Measurements from ENCODE around the gene NCKAP1. TPM values are rescaled to one million over a fixed set of nuclear protein-coding genes. Genes with fewer than 3 reads are reported as not detected.

Gene NCKAP1
- total RNA-seq, 2 donors from 2014 or later = 81.7 to 116 TPM

- Histone ChIP-seq H3K27me3 (replicated peaks; ENCODE audit: insufficient read depth) (no peaks in the 10 kb centered on the region), H3K9me3 (no peaks in the 10 kb centered on the region), H3K4me3 (no peak overlapping the region), H3K36me3 (no peaks in the 10 kb centered on the region), H3K27ac (no peak overlapping the region), H3K4me1 (replicated peaks) (no peaks in the 10 kb centered on the region)
- TF ChIP-seq POLR2A (IDR thresholded peaks at IDR 0.05) (no peak), CTCF (IDR thresholded peaks at IDR 0.05) (no peak), POLR2AphosphoS5 (IDR thresholded peaks at IDR 0.05) (no peak)
- intact Hi-C loops (cut with DNase I) = no loop called here
- WGBS = 88% methylated on average over 1 of the region's 1 CpG
- DNase-seq (ENCODE audit: low spot score) = no peak
Measured at GRCh38 chr2:182918961-182919652, 119.2 kb downstream of the NCKAP1 start.

GRCh38 chr2:182917924-182918323, 120.3 kb downstream of the NCKAP1 start:
- Histone ChIP-seq H3K27ac (no peak overlapping the region), H3K27me3 (replicated peaks; ENCODE audit: insufficient read depth) (no peaks in the 10 kb centered on the region), H3K4me1 (replicated peaks) (no peaks in the 10 kb centered on the region), H3K9me3 (no peaks in the 10 kb centered on the region), H3K4me3 (no peak overlapping the region), H3K36me3 (no peaks in the 10 kb centered on the region)
- DNase-seq (ENCODE audit: low spot score) = no peak
- TF ChIP-seq POLR2A (IDR thresholded peaks at IDR 0.05) = no peak
- TF ChIP-seq POLR2AphosphoS5 (IDR thresholded peaks at IDR 0.05) = no peak
- no peak for TF ChIP-seq CTCF (IDR thresholded peaks at IDR 0.05)
- intact Hi-C loops (cut with DNase I) = no loop called here

GRCh38 chr2:182916417-182916816, 121.8 kb downstream of the NCKAP1 start:
- Histone ChIP-seq H3K27ac (no peak overlapping the region), H3K9me3 (no peaks in the 10 kb centered on the region), H3K4me3 (no peak overlapping the region), H3K27me3 (replicated peaks; ENCODE audit: insufficient read depth) (no peaks in the 10 kb centered on the region), H3K36me3 (no peaks in the 10 kb centered on the region), H3K4me1 (replicated peaks) (no peaks in the 10 kb centered on the region)
- intact Hi-C loops (cut with DNase I) = no loop called here
- TF ChIP-seq CTCF (IDR thresholded peaks at IDR 0.05) (no peak), POLR2A (IDR thresholded peaks at IDR 0.05) (no peak), POLR2AphosphoS5 (IDR thresholded peaks at IDR 0.05) (peak; percentile 34)
- DNase-seq (ENCODE audit: low spot score) = no peak
- 75% methylated on average over 2 of the region's 2 CpGs for WGBS

GRCh38 chr2:182915369-182916326, 122.6 kb downstream of the NCKAP1 start:
- H3K27ac ChIP-seq = no peak overlapping the region
- intact Hi-C loops (cut with DNase I) = no loop called here
- no peaks in the 10 kb centered on the region for H3K36me3 ChIP-seq
- no peak for DNase-seq (ENCODE audit: low spot score)
- H3K27me3 ChIP-seq (replicated peaks; ENCODE audit: insufficient read depth) = no peaks in the 10 kb centered on the region
- H3K4me1 ChIP-seq (replicated peaks) = no peaks in the 10 kb centered on the region
- H3K4me3 ChIP-seq = no peak overlapping the region
- TF ChIP-seq POLR2AphosphoS5 (IDR thresholded peaks at IDR 0.05) (no peak), CTCF (IDR thresholded peaks at IDR 0.05) (no peak), POLR2A (IDR thresholded peaks at IDR 0.05) (no peak)
- 72% methylated on average over 6 of the region's 6 CpGs for WGBS
- H3K9me3 ChIP-seq = no peaks in the 10 kb centered on the region
